KMS-11 (cell line): ENCODE measurements around the gene SLK.

Source experiments
- H2AFZ ChIP-seq: fragments of 200-600 bp; sonication (generic); 2 replicates; pipeline ENCODE4 v1.6.1; 2016; ENCODE audit warnings: antibody characterized with exemption, mixed run types, low read depth
- H3K27ac ChIP-seq: fragments of 200-600 bp; sonication (generic); 2 replicates; pipeline ENCODE4 v1.6.1; 2016; ENCODE audit warnings: mild to moderate bottlenecking, mixed run types
- H3K27me3 ChIP-seq: fragments of 200-600 bp; sonication (generic); 2 replicates; pipeline ENCODE4 v1.6.1; 2017; ENCODE audit warnings: mild to moderate bottlenecking, low read depth, mixed run types, moderate library complexity; ENCODE audit not compliant: insufficient read depth
- H3K36me3 ChIP-seq: fragments of 200-600 bp; sonication (generic); 2 replicates; pipeline ENCODE4 v1.6.1; 2017; ENCODE audit warnings: mild to moderate bottlenecking, mixed run types; ENCODE audit not compliant: insufficient read depth
- H3K4me1 ChIP-seq: fragments of 200-600 bp; sonication (generic); 2 replicates; pipeline ENCODE4 v1.6.1; 2016; ENCODE audit warnings: mild to moderate bottlenecking, low read depth, mixed run types; ENCODE audit not compliant: poor library complexity, severe bottlenecking
- H3K4me2 ChIP-seq: fragments of 200-600 bp; sonication (generic); 2 replicates; pipeline ENCODE4 v1.7.0; 2016; ENCODE audit warnings: mild to moderate bottlenecking, mixed run types
- H3K4me3 ChIP-seq: fragments of 200-600 bp; sonication (generic); IDR thresholded peaks from 2 replicates; pipeline ENCODE4 v1.6.1; 2017; ENCODE audit warnings: low read depth, low read length, mixed read lengths; ENCODE audit not compliant: insufficient read depth
- H3K79me2 ChIP-seq: fragments of 200-600 bp; sonication (generic); 2 replicates; pipeline ENCODE4 v1.6.1; 2016; ENCODE audit warnings: low read depth, mixed run types; ENCODE audit not compliant: insufficient read depth
- H3K9ac ChIP-seq: fragments of 200-600 bp; sonication (generic); 2 replicates; pipeline ENCODE4 v1.6.1; 2016; ENCODE audit warnings: mild to moderate bottlenecking, mixed run types
- H4K20me1 ChIP-seq: fragments of 200-600 bp; sonication (generic); 2 replicates; pipeline ENCODE4 v1.6.1; 2016; ENCODE audit warnings: mild to moderate bottlenecking, mixed run types; ENCODE audit not compliant: insufficient read depth
- TF ChIP-seq, protein P1 (sequence below): fragments of 200-600 bp; sonication (generic); conservative IDR thresholded peaks from 2 replicates; pipeline ENCODE4 v1.6.1; 2017; ENCODE audit warnings: low read depth, mild to moderate bottlenecking, antibody characterized with exemption, low read length, moderate library complexity, mixed read lengths

The SLK gene

DNA sequence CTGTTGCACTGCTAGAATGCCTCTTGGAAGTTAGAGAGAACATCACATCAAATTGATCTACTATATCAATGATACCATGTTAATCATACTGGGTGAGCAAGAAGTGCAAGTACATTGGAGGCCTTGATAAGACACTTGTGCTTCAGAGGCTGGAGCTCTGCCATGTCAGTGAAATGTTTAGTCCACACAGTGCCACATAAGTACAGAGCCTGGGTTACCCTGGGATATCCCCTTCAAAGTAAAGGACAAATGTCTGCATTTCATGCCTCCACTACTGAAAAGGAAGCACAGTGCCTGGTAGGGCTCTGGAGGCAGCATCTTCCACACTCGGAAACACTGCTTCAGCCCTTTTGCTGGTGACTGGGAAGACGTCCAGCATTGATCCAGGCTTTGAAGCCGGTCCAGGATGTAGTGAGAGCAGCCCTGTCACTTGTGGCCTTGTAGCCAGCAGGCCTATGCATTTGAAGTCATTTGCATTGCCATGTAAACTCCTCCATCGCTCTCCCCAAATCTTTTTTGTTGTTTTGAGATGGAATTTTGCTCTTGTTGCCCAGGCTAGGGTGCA is 33.3 kb upstream of the SLK start:
- no peaks in the 10 kb centered on the region for H3K79me2 ChIP-seq

DNA sequence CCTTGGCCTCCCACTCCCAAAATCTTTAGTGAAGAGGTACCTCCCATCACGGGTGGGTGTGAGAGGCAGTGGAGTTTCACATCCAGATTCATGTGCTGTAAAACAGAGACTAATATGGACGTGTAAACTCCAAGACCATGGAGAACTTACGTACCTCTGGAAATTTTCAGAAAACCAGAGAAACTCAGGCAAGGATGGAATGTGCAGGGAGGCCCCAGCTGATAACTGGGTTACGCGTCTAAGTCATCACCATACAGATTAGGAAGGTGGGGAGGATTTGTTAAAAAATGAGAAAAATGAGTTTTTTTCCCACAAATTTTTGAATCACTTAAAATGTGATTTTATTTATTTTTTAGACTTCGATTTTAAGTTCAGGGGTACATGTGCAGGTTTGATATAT is 32.6 kb upstream of the SLK start:
- Histone ChIP-seq H4K20me1 (no peaks in the 10 kb centered on the region), H3K27ac (no peak overlapping the region), H3K4me2 (no peak overlapping the region), H3K9ac (no peak overlapping the region), H2AFZ (no peak overlapping the region), H3K27me3 (no peaks in the 10 kb centered on the region), H3K36me3 (no peaks in the 10 kb centered on the region), H3K4me3 (no peak overlapping the region), H3K4me1 (no peaks in the 10 kb centered on the region), H3K79me2 (no peaks in the 10 kb centered on the region)
- TF ChIP-seq, protein P1, sequence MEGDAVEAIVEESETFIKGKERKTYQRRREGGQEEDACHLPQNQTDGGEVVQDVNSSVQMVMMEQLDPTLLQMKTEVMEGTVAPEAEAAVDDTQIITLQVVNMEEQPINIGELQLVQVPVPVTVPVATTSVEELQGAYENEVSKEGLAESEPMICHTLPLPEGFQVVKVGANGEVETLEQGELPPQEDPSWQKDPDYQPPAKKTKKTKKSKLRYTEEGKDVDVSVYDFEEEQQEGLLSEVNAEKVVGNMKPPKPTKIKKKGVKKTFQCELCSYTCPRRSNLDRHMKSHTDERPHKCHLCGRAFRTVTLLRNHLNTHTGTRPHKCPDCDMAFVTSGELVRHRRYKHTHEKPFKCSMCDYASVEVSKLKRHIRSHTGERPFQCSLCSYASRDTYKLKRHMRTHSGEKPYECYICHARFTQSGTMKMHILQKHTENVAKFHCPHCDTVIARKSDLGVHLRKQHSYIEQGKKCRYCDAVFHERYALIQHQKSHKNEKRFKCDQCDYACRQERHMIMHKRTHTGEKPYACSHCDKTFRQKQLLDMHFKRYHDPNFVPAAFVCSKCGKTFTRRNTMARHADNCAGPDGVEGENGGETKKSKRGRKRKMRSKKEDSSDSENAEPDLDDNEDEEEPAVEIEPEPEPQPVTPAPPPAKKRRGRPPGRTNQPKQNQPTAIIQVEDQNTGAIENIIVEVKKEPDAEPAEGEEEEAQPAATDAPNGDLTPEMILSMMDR, result no peak

More for the DNA sequence above, 33.3 kb upstream of the SLK start:
- H2AFZ ChIP-seq, result no peak overlapping the region
- TF ChIP-seq, protein P1, result no peak
- H3K4me2 ChIP-seq, result no peak overlapping the region
- no peak overlapping the region for H3K4me3 ChIP-seq
- H3K27me3 ChIP-seq, result no peaks in the 10 kb centered on the region
- no peaks in the 10 kb centered on the region for H3K4me1 ChIP-seq
- H4K20me1 ChIP-seq, result no peaks in the 10 kb centered on the region
- H3K9ac ChIP-seq, result no peak overlapping the region
- no peaks in the 10 kb centered on the region for H3K36me3 ChIP-seq
- no peak overlapping the region for H3K27ac ChIP-seq

DNA sequence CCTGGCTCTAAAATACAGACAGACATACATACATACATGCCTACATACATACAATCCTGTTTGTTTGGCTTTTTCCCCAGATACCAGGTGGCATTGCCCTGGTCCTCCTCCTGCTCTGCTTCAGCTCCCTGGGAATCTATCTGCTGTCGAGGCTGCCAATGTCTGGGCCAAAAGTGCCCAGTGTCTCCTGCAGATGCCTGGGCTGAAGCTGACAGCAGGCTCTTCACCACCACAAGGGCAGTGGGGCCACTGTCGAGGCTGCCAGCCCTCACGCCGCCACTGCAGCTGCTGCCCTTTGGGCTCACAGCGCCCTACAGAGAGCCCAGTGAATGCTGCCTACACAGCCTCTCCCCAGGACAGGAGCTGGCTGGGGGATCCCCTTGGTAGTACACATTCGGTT is 30.9 kb upstream of the SLK start:
- Histone ChIP-seq H3K9ac (no peak overlapping the region), H3K27me3 (no peaks in the 10 kb centered on the region), H3K4me2 (no peak overlapping the region), H4K20me1 (no peaks in the 10 kb centered on the region), H3K27ac (no peak overlapping the region), H3K36me3 (no peaks in the 10 kb centered on the region), H3K4me3 (no peak overlapping the region), H2AFZ (no peak overlapping the region), H3K4me1 (no peaks in the 10 kb centered on the region), H3K79me2 (no peaks in the 10 kb centered on the region)
- TF ChIP-seq, protein P1, result no peak

DNA sequence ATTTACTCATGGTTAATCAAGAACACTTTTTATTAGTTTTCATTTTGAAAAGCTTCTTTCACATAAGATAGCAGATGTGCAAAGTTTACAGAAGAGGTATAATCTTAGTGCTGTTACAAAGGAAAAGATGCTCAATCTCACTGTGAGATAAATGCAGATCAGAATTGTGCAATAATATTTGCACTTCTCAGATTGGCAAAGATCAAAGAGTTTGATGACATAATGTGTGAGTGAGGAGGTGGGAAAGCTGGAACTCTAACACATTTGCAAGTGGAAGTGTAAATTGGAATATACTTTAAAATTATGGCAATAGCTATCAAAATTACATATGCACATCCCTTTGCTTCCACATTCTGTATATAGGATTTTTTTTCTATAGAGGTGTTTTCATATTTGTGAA is 27.4 kb upstream of the SLK start:
- Histone ChIP-seq H3K4me2 (no peak overlapping the region), H3K27ac (no peak overlapping the region), H4K20me1 (no peaks in the 10 kb centered on the region), H3K4me3 (no peak overlapping the region), H3K9ac (no peak overlapping the region), H3K4me1 (no peaks in the 10 kb centered on the region), H2AFZ (no peak overlapping the region), H3K79me2 (no peaks in the 10 kb centered on the region), H3K27me3 (no peaks in the 10 kb centered on the region), H3K36me3 (no peaks in the 10 kb centered on the region)
- TF ChIP-seq, protein P1, result no peak
